Measurements from ENCODE around the gene PKN1.
A peak's percentile ranks its signal among the peaks of the same experiment; 100 is the strongest.
"Not testable (repeated sequence)": the region's sequence is repeated elsewhere in the genome, so short reads cannot be mapped to it uniquely, and the experiment has no call there.

The PKN1 gene

DNA sequence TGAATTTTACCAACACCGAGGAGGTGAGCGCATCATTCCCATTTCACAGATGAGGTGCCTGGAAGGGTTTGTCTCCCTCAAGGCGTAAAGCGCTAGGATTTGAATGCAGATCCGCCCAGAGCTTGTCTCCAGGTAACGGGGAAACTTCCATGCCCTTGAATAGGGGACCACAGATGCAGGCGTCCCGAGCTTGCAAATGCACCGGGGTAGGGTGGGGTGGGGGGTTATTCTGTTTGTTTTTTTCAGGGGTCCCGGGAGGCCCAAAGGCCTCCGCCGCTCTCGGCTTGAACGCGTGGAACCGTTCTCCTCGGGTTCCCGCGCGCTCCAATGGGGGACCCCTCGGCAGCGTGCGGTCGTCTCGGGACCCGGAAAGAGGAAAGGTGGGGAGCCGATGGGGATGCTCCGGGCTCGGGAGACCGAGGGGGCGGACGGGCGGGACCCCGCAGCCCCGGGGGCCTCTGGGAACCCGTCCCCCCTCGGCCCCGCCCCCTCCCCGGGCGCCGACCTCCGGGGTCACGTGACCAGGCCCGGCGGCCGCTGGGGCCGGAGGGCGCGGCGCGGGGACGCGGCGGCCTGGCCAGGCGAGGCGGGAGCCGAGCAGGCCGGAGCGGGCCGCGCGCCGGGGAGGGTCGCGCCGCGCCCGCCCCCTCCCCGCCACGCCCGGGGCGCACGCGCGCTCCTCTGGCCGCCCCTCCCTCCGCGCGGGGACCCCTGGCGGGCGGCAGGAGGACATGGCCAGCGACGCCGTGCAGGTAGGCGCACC is at the start of gene PKN1:
TSS of gene PKN1 (plus strand) at position 516 of the 763 bp plus-strand sequence. CDS start at position 732, 216 bp downstream.
- peak; percentile 80 for DNase-seq (ENCODE audit: low spot score)

DNA sequence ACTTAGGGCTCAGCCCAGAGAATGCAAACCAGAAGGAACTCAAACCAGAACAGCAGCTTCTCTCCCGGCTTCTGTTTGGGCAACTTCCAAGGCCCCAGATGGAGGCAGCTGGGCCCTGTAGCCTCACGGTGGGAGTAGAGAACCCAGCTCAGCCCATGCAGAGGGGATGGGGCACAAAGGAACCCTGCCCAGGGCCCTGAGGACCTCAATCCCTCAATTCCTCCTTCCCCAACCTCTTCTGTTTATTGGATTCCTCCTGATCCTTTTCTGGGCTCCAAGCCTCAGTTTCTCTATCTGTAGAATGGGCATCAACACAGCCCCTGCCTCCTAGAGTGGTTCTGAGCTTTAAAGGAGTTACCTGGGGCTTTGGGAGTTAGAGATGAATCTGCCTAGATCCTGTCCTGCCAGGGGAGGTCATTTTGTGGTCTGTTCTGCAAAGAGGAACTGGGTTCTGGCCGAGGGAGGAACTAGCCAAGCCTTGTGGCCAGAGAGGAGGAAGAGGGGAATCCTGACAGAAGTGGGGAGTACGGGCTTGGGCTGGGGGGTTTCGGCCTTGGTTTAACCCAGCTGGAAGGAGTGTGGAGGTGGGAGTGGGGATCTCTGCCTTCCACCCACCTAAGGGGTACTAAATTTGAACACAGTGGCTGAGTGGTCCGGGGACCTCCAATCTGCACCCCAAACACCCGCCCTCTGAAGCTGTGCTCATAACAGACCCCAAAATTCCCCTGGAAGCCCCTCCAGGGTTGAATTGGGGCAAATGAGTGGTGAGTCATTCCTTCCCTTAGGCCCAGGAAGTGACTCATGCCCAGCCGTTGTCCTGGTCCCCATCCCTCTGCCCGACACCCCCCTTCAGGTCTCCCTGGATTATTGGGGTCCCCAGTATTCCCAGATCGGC is 49.2 kb upstream of the PKN1 start:
- DNase-seq (ENCODE audit: low spot score): peak; percentile 86

- DNase-seq (ENCODE audit: low spot score): no peak
These were observed 47.6 kb upstream of the PKN1 start for GRCh38 chr19:14385492-14385891.

GRCh38 chr19:14390548-14390947 is 42.6 kb upstream of the PKN1 start:
- DNase-seq (ENCODE audit: low spot score): no peak

DNA sequence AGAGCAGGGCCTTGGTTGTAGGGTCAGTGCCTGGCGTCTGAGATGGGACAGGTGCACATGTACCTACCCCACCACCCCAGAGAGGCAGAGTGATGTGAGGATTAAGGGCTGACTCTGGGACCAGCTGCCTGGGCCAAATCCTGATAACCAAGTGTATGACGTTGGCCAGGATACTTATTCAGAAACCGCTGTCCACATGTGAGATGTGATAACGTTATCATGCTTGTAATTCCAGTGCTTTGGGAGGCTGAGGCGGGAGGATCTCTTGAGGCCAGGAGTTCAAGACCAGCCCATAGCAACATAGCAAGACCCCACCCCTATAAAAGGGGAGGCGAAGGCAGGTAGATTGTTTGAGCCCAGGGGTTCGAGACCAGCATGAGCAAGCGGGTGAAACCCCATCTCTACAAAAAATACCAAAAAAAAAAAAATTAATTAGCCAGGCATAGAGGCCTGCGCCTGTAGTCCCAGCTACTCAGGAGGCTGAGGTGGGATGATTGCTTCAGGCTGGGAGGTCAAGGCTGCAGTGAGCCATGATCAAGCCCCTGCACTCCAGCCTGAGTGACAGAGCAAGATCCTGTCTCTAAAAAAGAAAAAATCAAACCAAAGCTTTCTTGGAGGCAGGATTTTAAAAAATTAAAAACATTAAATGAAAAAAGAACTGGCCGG is 41.8 kb upstream of the PKN1 start:
- DNase-seq (ENCODE audit: low spot score): no peak

GRCh38 chr19:14393329-14393728 is 39.8 kb upstream of the PKN1 start:
- no peak for DNase-seq (ENCODE audit: low spot score)

- DNase-seq (ENCODE audit: low spot score): no peak
These were observed 38.9 kb upstream of the PKN1 start for GRCh38 chr19:14394167-14394566.

GRCh38 chr19:14395262-14395661 is 37.8 kb upstream of the PKN1 start:
- no peak for DNase-seq (ENCODE audit: low spot score)

GRCh38 chr19:14395710-14396336 is 37.3 kb upstream of the PKN1 start:
- DNase-seq (ENCODE audit: low spot score): peak; percentile 39

GRCh38 chr19:14396730-14397129 is 36.4 kb upstream of the PKN1 start:
- DNase-seq (ENCODE audit: low spot score): not testable (repeated sequence)

DNA sequence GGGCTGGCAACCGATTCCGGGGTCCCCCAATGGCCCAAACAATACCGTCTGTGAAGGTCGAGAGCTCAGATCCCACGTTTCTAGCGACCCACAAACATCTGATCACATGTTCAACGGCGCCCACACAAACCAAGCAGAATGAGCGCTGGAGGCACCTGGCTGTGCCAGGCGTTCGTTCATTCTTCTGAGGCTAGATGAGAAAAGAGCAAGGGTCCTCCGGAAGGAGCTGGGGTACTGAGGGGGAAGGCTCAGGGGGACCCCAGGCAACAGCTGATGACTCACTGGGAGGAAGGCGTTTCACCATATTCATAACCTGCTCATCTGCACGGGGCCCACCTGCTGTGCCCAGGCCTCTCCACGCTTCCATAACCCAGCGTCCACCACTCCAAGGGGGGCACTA is 35.9 kb upstream of the PKN1 start:
- not testable (repeated sequence) for DNase-seq (ENCODE audit: low spot score)

- no peak for DNase-seq (ENCODE audit: low spot score)
These were observed 32.1 kb upstream of the PKN1 start for GRCh38 chr19:14400951-14401431.

DNA sequence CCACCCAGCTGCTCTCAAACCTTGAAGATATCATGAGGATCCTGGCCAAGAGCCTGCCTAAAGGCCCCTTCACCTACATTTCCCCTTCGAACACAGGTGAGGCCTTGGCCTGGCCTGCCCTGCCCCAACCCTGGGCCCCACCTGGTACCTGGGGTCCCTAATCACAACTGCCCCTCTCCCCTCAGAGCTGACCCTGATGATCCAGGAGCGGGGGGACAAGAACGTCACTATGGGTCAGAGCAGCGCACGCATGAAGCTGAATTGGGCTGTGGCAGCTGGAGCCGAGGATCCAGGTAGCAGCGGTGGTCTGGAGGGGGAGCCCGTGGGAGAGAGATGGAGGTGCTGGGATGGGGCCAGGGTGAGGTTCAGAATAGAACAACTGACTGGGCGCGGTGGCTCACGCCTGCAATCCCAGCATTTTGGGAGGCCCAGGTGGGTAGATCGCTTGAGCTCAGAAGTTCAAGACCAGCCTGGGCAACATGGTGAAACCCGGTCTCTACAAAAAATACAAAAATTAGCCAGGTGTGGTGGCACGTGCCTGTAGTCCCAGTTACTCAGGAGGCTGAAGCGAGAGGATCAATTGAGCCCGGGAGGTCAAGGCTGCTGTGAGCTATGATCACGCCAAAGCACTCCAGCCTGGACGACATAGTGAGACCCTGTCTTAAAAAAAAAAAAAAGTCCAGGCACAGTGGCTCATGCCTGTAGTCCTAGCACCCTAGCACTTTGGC is 31.5 kb upstream of the PKN1 start:
- DNase-seq (ENCODE audit: low spot score): no peak

- DNase-seq (ENCODE audit: low spot score): peak; percentile 94
These were observed 30.6 kb upstream of the PKN1 start for GRCh38 chr19:14402332-14403144.

GRCh38 chr19:14403145-14403930 is 29.8 kb upstream of the PKN1 start:
- DNase-seq (ENCODE audit: low spot score): not testable (repeated sequence)

GRCh38 chr19:14404312-14404711 is 28.8 kb upstream of the PKN1 start:
- DNase-seq (ENCODE audit: low spot score): no peak

- DNase-seq (ENCODE audit: low spot score): no peak
These were observed 27.7 kb upstream of the PKN1 start for GRCh38 chr19:14405380-14405757.

DNA sequence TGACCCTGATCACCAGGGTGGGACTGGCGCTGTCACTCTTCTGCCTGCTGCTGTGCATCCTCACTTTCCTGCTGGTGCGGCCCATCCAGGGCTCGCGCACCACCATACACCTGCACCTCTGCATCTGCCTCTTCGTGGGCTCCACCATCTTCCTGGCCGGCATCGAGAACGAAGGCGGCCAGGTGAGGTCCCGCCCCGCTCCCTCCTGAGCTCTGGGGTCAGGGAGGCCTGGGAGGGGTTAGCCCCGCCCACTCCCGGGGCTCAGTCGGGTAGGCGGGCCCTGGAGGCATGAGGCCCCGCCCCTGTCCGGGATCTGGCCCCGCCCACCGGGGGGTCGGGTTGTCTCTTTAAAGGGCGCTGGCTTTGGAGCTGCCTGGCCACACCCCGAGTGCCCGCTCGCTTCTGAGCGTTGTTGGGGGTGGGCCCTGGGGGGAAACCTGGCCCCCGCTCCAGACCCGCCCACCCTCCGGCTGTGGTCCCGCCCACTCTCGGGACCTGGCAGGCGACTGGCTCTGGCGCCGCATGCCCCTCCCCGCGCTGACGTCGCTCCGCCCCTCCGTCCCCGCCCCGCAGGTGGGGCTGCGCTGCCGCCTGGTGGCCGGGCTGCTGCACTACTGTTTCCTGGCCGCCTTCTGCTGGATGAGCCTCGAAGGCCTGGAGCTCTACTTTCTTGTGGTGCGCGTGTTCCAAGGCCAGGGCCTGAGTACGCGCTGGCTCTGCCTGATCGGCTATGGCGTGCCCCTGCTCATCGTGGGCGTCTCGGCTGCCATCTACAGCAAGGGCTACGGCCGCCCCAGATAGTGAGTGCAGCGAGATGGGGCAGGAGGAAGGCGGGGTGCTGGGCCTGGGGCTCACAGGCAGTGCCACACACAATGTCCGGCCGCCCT is 27.1 kb upstream of the PKN1 start:
- DNase-seq (ENCODE audit: low spot score): peak; percentile 93

Data from AG08395 (cell line).